ENCODE data around the gene CHMP2A.
"Not testable (repeated sequence)": the region's sequence is repeated elsewhere in the genome, so short reads cannot be mapped to it uniquely, and the experiment has no call there.

Gene CHMP2A

GRCh38 chr19:58553799-58554493, 959 bp downstream of the CHMP2A start:
- DNase-seq: no peak

DNA sequence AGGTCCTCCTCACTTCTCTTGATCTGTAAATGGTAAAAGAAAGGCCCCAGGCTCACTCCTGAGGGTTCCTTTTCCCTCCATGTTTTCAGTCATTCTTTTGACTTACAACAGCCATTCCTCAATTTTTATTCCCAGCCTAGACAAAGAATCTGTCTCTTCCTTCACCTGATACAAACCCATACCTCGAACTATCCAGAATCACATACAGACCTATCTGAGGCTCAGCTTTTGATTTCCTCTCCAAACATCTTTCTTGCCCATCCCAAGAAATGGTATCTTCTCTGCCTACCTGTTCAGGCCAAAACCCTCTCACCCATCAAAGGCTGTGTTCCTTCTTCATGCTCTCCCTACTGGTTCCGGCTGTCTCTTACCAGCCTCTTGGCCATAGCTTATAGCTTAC, 2.2 kb downstream of the CHMP2A start:
- no peak for DNase-seq

- no peak for DNase-seq
Measured at GRCh38 chr19:58551577-58552471, 3.1 kb downstream of the CHMP2A start.

GRCh38 chr19:58551123-58551497, 3.8 kb downstream of the CHMP2A start:
- DNase-seq: no peak

DNA sequence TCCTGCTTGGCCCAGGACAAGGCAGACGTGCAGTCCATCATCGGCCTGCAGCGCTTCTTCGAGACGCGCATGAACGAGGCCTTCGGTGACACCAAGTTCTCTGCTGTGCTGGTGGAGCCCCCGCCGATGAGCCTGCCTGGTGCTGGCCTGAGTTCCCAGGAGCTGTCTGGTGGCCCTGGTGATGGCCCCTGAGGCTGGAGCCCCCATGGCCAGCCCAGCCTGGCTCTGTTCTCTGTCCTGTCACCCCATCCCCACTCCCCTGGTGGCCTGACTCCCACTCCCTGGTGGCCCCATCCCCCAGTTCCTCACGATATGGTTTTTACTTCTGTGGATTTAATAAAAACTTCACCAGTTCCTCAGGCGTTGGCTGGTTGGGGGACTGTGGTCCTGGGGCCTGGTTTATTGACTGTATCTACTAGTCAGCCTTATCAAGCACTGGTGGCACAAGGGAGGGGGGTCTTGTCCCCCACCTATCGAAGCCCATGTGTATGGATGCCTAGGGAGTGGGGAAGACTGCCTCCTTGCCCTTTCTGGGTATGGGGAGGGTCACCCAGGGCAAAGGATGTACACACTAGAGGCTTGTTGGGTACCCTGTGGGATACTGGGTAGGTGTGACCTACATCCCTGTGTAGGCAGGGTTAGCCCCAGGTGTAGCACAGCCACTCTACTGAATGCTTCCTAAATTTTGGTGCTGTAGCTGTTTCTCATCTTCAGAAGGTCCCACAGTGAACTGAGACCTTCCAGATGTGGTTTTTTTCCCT, 4.4 kb downstream of the CHMP2A start:
- no peak for DNase-seq

DNA sequence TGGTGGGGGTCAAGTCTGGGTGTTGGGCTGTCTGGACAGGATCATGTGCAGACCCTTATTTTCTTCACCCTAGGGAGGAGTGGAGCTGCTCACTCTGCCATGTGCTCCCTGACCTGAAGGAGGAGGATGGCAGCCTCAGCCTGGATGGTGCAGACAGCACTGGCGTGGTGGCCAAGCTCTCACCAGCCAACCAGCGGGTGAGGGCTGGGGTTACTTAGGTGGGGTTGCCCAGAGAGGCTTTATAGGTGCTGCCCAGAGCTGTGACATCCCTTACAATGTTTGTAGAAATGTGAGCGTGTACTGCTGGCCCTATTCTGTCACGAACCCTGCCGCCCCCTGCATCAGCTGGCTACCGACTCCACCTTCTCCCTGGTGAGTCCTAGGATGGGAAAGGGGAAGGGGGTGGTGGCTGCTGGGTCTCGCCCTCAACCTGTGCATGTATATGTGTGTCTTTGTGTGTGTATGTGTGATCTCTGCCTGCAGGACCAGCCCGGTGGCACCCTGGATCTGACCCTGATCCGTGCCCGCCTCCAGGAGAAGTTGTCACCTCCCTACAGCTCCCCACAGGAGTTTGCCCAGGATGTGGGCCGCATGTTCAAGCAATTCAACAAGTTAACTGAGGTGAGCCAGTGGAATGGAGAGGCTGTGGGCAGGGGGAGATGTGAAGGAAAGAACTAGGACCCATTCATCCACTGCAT, 5.1 kb downstream of the CHMP2A start:
- DNase-seq: no peak

GRCh38 chr19:58548859-58549663, 5.8 kb downstream of the CHMP2A start:
- DNase-seq: no peak

GRCh38 chr19:58547323-58548312, 7.3 kb downstream of the CHMP2A start:
- no peak for DNase-seq

DNA sequence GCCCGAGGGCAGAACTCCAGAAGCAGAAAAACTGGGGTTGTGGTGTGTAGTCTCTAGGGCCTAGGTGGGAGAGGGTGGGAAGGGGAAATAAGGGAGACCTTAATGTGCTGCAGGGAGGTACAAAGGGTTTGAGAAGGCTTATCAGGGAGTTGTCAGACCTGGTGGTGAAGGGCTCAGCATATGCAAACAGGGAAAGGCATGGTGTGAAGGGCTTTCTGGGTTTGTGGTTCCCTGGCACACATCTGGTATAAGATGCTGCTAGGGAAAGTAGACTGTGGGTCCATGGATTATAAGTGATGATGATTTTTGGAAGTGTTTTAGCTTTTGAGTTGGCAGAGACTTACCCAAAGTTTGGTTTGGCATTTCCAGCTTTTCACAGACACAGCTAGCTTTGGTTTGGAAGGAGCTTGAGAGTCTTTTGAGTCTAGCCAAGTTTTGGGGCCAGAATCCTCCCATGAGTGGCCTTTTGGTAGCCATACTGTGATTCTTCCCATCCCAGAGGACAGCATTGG, 8.8 kb downstream of the CHMP2A start:
- no peak for DNase-seq

DNA sequence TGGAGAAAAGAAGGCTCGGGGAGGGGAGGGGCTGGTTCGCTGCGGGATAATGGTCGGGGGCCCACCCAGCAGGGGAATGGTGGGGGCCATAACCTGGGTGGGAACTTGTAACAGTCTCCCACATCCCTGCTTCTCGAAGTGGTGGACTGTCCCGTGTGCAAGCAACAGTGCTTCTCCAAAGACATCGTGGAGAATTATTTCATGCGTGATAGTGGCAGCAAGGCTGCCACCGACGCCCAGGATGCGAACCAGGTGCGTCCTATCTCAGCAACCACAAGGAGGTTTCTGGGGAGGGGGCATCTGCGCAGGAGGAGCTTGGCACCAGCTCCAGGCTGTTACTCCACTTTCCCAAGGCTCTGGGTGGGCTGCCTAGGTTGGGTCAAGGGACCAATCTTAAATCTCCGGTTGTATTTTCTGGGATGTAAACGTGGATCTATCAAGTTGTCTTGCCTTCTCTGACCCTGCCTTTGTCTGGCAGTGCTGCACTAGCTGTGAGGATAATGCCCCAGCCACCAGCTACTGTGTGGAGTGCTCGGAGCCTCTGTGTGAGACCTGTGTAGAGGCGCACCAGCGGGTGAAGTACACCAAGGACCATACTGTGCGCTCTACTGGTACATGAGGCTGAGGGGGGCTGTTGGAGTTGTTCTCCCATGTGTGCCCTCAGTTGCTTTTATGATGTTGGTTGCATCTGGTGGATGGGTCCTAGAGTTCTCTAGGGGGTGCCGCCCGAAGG, 9.5 kb downstream of the CHMP2A start:
- no peak for DNase-seq

DNA sequence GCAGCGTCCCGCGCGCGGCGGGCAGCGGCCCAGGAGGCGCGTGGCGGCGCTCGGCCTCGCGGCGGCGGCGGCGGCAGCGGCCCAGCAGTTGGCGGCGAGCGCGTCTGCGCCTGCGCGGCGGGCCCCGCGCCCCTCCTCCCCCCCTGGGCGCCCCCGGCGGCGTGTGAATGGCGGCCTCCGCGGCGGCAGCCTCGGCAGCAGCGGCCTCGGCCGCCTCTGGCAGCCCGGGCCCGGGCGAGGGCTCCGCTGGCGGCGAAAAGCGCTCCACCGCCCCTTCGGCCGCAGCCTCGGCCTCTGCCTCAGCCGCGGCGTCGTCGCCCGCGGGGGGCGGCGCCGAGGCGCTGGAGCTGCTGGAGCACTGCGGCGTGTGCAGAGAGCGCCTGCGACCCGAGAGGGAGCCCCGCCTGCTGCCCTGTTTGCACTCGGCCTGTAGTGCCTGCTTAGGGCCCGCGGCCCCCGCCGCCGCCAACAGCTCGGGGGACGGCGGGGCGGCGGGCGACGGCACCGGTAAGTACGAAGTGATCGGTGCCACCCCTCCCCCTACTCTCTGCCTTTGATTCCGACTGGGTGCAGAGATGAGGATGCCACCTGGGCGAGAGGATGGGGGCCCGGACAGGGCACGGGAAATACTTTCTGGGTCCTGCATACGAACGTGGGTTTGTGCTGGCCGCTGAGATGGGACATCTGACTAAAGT, 10.2 kb downstream of the CHMP2A start:
- no peak for DNase-seq

DNA sequence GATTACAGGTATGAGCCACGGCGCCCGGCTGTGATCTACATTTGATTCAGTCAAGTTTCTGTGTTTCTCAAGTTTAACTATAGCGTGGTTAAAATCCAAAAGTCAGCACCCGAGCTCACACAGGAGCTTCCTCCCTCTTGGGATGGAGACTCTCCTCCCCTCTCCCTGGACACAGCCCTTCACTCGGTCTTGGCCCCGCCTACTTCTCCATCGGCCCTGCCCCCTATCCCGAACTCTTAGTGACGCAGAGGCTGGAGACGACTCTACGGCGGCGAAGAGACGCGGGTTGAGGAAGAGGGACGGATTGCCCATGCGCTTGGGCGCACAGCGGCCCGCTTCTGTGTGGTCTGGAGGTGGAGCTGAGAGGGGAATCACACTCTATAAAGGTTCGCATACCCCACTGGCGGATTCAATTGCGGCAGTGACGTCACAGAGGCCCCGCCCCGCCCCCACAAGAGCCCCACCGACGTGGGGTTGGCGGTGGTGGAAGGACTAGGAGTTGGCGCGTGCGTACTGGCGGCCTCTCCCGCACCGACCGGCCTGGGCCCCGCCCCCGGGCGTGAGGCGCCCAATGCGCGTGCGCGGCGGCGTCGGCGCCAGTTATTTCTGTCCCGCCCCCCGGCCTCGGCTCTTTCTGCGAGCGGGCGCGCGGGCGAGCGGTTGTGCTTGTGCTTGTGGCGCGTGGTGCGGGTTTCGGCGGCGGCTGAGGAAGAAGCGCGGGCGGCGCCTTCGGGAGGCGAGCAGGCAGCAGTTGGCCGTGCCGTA, 10.9 kb downstream of the CHMP2A start, which contains the start of gene TRIM28:
TRIM28 (plus strand) TSS at position 239 of the 765 bp plus-strand sequence. CDS start 694 bp downstream, outside the sequence.
- no peak for DNase-seq

DNA sequence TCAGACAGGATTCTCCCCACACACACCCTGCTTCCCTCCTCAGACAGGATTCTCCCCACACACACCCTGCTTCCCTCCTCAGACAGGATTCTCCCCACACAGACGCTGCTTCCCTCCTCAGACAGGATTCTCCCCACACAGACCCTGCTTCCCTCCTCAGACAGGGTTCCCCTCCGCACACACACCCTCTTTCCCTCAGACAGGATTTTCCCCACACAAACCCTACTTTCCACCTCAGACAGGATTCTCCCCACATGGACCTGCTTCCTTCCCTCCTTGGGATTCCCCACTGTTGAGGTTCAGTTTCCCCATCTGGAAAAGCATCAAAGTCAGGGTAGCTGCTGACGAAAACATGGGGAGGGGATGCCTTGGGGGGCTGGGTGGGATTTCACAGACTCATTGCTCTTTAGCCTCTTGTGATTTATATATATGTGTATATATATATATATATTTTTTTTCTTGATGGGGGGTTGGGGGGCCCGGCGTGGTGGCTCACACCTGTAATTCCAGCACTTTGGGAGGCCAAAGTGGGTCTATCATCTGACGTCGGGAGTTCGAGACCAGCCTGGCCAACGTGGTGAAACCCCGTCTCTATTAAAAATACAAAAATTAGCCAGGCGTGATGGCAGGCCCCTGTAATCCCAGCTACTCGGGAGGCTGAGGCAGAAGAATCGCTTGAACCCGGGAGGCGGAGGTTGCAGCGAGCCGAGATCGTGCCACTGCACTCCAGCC, 12.1 kb downstream of the CHMP2A start:
- not testable (repeated sequence) for DNase-seq

GRCh38 chr19:58539169-58539559, 15.7 kb downstream of the CHMP2A start:
- not testable (repeated sequence) for DNase-seq

DNA sequence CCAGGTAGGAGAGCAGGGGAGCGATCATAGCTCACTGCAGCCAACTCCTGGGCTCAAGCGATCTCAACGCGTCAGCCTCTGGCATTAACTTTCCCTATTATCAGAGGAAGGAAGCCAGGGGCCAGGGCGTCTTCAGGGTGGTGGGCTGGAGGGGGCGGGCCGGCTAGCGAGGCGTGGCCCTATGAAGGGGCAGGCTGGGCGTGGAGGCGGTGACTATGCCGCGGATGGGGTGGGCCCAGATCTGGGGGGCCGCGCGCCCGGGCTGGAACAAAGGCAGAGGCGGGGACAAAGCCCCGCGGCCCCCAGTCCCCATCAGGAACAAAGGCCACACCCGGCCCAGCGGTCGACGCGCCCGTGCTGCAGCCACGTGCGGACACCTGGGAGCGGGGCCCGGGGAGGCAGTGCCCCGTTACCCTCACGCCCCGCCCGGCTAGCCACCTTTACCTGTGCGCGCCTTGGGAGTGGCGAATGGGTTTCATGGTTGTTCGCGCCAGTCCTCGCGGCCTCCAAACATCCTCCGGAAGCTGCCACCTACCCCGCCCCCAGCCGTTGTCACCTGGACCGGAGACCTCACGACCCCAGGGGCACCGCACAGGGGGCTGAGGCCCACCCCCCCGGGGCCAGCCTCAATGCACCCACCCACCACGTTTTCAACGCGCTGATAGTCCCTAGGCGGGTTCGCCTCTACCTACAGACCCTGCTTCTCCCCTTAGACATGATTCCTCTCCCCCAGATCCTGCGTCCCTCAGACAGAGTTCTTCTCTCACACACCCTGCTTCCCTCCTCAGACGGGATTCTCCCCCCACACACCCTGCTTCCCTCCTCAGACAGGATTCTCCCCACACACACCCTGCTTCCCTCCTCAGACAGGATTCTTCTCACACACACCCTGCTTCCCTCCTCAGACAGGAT, 16.4 kb downstream of the CHMP2A start:
- DNase-seq: peak; percentile 76
